PFSK-1 (cell line): ENCODE data around the gene CCDC85C.

Experiments used
- POLR2AphosphoS5 ChIP-seq: IDR thresholded peaks from 2 replicates; pipeline ENCODE4 v1.6.1; 2012; ENCODE audit warnings: low read depth, mild to moderate bottlenecking, control low read depth, low read length, moderate library complexity
- SIN3A ChIP-seq: IDR thresholded peaks from 2 replicates; pipeline ENCODE4 v1.6.1; 2012; ENCODE audit warnings: mild to moderate bottlenecking, low read length, moderate library complexity, borderline replicate concordance; ENCODE audit not compliant: insufficient read depth
- TAF1 ChIP-seq: IDR thresholded peaks from 2 replicates; pipeline ENCODE4 v1.6.1; 2012; ENCODE audit warnings: low read length, control low read depth, borderline replicate concordance; ENCODE audit not compliant: insufficient read depth
- TF ChIP-seq, protein P1 (sequence below), 2 experiments: IDR thresholded peaks; 2 replicates each; pipeline versions ENCODE4 v1.6.1 to v1.8.0; 2011 to 2012; ENCODE audit warnings: low read depth in 2 of 2, low read length in 2 of 2, control low read depth in 1 of 2, inconsistent platforms in 1 of 2, mild to moderate bottlenecking in 1 of 2, moderate library complexity in 1 of 2; ENCODE audit not compliant: insufficient read depth in 1 of 2

DNA sequence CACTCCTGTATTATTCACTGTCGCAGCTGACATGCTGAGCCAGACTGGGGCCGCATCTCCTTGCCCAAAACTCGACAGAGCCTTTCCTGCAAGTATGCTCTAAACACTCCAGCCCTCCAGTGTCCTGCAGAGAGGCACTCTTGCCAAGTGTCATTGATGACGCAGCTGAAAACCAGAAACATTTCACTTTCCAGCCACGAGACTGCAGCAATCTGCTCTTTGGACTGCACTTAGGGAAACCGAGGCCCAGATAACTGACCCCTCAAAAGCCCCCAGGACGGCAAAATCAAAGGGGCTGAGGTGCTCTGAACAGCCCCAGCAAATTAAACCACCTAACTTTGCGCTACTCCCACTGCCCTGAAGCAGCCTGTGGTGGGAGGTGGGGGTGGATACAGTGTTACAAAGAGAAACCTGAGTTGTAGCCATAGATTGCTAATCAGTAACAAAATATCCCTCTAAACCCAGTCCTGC is 2.6 kb downstream of the CCDC85C start:
- TF ChIP-seq, protein P1, sequence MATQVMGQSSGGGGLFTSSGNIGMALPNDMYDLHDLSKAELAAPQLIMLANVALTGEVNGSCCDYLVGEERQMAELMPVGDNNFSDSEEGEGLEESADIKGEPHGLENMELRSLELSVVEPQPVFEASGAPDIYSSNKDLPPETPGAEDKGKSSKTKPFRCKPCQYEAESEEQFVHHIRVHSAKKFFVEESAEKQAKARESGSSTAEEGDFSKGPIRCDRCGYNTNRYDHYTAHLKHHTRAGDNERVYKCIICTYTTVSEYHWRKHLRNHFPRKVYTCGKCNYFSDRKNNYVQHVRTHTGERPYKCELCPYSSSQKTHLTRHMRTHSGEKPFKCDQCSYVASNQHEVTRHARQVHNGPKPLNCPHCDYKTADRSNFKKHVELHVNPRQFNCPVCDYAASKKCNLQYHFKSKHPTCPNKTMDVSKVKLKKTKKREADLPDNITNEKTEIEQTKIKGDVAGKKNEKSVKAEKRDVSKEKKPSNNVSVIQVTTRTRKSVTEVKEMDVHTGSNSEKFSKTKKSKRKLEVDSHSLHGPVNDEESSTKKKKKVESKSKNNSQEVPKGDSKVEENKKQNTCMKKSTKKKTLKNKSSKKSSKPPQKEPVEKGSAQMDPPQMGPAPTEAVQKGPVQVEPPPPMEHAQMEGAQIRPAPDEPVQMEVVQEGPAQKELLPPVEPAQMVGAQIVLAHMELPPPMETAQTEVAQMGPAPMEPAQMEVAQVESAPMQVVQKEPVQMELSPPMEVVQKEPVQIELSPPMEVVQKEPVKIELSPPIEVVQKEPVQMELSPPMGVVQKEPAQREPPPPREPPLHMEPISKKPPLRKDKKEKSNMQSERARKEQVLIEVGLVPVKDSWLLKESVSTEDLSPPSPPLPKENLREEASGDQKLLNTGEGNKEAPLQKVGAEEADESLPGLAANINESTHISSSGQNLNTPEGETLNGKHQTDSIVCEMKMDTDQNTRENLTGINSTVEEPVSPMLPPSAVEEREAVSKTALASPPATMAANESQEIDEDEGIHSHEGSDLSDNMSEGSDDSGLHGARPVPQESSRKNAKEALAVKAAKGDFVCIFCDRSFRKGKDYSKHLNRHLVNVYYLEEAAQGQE (IDR thresholded peaks at IDR 0.05; ENCODE audit: insufficient read depth in 1 of 2, low read depth in 2 of 2, low read length in 2 of 2) = no peak
- TF ChIP-seq POLR2AphosphoS5 (no peak), TAF1 (no peak), SIN3A (no peak)
